A549 (cell line): ENCODE data around the gene LYRM7.

Experiments
- CTCF ChIP-seq: fragments of >200 bp; sonication (Bioruptor Twin); formaldehyde crosslinking; IDR thresholded peaks from 3 replicates; pipeline ENCODE4 v1.5.1; 2016
- EP300 ChIP-seq, 2 experiments: fragments of >200 bp; sonication (Bioruptor Twin); formaldehyde crosslinking; IDR thresholded peaks; 2 replicates in 1 of 2; 3 replicates in 1 of 2; pipeline ENCODE4 v1.6.1; 2016 to 2017
- PHF8 ChIP-seq: fragments of 200-600 bp; sonication (generic); IDR thresholded peaks from 2 replicates; pipeline ENCODE4 v1.6.1; 2016; ENCODE audit warnings: low read depth, mild to moderate bottlenecking, antibody characterized with exemption, moderate library complexity, borderline replicate concordance
- POLR2A ChIP-seq: IDR thresholded peaks from 2 replicates; pipeline ENCODE4 v1.6.1; 2012; ENCODE audit warnings: mild to moderate bottlenecking, low read length
- REST ChIP-seq: fragments of 200-600 bp; sonication (generic); IDR thresholded peaks from 2 replicates; pipeline ENCODE4 v1.6.1; 2016; ENCODE audit warnings: antibody characterized with exemption, mild to moderate bottlenecking, moderate library complexity
- RFX5 ChIP-seq: fragments of 450-650 bp; IDR thresholded peaks from 2 replicates; pipeline ENCODE4 v1.7.1; 2014; ENCODE audit warnings: antibody characterized with exemption, mild to moderate bottlenecking, moderate library complexity
- RNF2 ChIP-seq: fragments of 200-600 bp; sonication (generic); IDR thresholded peaks from 2 replicates; pipeline ENCODE4 v1.6.1; 2016; ENCODE audit warnings: low read depth, mild to moderate bottlenecking, antibody characterized with exemption, moderate library complexity, borderline replicate concordance
- TF ChIP-seq, protein P1 (sequence below): IDR thresholded peaks from 2 replicates; pipeline ENCODE4 v1.6.1; 2012

- no peak for TF ChIP-seq CTCF
- TF ChIP-seq, protein P1, sequence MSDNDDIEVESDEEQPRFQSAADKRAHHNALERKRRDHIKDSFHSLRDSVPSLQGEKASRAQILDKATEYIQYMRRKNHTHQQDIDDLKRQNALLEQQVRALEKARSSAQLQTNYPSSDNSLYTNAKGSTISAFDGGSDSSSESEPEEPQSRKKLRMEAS = no peak
- TF ChIP-seq REST = no peak
- TF ChIP-seq POLR2A = no peak
- no peak for TF ChIP-seq EP300 (IDR thresholded peaks at IDR 0.05)
- no peak for TF ChIP-seq PHF8
- no peak for TF ChIP-seq RFX5
- TF ChIP-seq RNF2 = no peak
Observed at GRCh38 chr5:131196331-131196730, 25.6 kb downstream of the LYRM7 start.
